ENCODE data around the gene KCNMA1.

GRCh38 chr10:77028042-77028441, 609.6 kb downstream of the KCNMA1 start:
- TF ChIP-seq CTCF (IDR thresholded peaks at IDR 0.05) (no peak), ZFX (IDR thresholded peaks at IDR 0.05; ENCODE audit: borderline replicate concordance) (no peak)

All from 22Rv1 (cell line).